Middle frontal gyrus (tissue), 1 donor: ENCODE data around the gene CBR1.
"Not testable (repeated sequence)": the region's sequence is repeated elsewhere in the genome, so short reads cannot be mapped to it uniquely, and the experiment has no call there.

ENCODE experiments used
- DNase-seq: peaks from one replicate; pipeline ENCODE4 v3.0.0-alpha.2; 2015; ENCODE audit warnings: low spot score; ENCODE audit errors: extremely low spot score

Gene CBR1

GRCh38 chr21:36048357-36048756, 21.5 kb upstream of the CBR1 start:
- DNase-seq: no peak

DNA sequence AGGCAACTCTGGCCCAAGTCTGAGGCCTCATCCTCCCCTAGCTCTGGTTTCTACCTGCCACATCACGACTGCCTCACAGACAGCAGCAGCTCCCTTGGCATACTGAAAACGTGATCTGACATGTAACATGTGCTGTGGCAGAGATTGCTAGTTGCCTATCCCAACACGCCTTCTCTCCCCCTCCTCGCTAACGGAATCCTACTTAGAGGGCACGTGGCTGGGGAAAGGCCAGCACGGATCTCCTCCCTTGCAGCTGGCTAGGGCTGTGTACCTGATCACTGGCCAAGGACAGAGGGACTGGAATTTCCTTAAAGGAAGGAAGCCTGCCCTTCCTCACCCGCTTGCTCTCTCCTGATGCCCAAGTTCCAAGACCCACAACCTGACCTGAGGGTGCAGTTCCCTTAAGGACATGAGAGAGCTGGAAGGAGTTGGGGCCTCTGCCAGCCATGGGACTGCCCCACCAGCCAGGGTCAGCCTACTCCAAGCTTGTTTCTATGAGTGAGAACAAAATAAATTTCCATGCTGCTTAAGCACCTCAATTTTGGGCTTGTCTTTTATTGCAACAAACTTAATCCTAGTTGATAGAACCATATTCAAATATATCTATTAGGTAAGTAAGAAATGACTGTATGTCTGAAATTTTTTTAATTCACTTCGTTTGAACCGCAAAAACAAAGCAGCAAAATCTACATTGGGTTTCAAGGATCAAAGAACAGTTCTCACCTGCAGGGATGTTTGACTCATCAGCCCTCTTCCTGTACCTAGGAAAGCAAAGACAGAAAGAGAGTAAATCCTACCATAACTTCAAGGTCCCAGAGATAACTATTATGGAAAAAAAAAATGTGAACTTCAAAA, 16.7 kb upstream of the CBR1 start:
- DNase-seq: no peak

DNA sequence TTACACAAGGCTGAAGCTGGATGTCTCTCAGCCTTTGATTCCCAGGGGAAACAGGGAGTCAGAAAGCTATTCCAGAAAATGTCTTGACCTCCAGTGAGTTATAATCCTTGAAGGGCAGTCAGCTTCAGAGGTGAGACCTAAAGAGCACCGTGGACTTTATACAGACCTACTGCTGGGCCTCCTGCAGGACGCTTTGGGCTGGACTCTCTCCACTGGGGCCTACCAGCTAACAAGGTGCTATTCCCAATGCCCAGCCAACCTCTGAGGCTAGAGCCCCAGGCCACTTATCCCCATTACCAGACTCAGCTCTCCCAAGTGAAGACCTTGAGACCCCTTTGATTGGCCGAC, 16.1 kb upstream of the CBR1 start:
- DNase-seq: no peak

DNA sequence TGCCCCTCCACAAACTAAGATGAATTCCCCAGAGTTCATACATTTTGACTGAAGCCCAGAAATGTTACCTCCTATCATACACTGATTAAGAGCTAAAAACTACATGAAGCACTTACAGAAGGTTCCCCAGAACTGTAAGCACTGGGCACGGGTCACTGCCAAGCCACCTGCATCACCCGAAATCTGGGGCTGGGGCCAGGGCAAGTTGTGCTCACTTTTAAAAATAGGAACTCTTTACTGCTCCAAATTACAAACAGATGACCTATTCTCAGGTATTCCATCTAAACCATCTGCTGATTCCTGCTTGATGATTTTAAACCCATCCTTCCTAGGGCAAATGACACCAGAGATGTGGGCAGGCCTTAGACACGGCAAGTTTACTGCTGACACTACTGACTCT, 14.3 kb upstream of the CBR1 start:
- no peak for DNase-seq

- no peak for DNase-seq
Observed at GRCh38 chr21:36059823-36060158, 10.0 kb upstream of the CBR1 start.

- peak; percentile 90 for DNase-seq
Observed at GRCh38 chr21:36060159-36060921, 9.5 kb upstream of the CBR1 start, which contains the start of gene SETD4. Gene SETD4 (minus strand): TSS chr21:36060526. CDS start chr21:36058888, 1,638 bp downstream.

DNA sequence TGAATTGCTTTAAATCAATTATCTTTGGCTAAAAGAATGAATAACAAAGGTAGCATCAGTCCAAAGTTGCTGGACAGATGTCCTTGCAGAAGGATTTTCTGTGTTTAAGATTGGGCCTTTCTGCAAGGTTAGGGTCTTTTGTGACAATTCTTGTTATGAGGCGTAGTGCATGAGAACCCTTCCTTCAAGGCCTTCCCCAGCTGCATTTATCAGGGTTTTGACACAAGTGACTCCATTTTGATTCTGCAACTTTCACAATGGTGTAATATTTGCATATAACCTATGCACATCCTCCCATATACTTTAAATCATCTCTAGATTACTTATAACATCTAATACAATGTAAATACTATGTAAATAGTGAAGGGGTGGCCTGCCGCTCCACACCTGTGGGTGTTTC, 8.4 kb upstream of the CBR1 start:
- no peak for DNase-seq

GRCh38 chr21:36063375-36064084, 6.3 kb upstream of the CBR1 start:
- DNase-seq: no peak

DNA sequence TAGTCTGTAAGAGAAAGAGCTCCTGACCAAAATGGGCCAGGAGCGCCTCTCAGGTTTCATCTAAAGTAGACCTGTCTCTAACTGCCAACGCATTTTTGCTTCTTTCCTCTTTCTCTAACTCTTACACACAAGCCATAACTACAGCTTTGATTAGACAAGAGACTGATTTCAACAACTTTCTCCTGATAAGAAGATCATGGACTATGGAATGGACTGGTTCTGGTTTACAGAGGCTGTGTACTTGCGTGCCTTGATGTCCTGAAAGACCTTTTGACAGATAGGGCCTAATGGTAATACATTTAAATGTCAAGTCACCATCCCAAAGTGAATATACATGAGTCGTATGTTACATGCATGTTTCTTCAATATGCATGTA, 5.8 kb upstream of the CBR1 start:
- DNase-seq: no peak

DNA sequence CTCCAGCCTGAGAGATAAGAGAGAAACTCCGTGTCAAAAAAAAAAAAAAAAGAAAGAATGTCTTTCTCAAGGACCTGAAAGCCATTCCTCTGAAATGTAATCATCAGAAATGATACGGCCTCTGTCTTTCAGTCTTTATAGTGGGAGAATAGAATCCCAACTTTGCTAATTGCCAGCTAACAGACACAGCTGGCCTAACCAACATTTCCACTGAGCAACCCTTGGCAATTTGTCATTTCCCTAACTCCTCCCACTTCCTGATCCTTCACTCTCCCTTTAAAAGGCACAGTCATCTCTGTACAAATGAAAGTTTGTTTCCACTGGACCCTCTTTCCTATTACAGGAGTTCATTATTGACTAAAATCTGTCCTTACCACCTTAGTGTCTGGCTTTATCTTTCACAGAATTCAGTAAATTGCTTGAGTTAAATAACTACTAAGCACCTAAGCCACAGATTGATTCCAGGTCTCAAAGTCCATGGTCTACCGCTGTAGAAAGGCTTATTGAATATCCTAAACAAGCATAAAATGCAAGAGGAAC, 4.3 kb upstream of the CBR1 start:
- no peak for DNase-seq

DNA sequence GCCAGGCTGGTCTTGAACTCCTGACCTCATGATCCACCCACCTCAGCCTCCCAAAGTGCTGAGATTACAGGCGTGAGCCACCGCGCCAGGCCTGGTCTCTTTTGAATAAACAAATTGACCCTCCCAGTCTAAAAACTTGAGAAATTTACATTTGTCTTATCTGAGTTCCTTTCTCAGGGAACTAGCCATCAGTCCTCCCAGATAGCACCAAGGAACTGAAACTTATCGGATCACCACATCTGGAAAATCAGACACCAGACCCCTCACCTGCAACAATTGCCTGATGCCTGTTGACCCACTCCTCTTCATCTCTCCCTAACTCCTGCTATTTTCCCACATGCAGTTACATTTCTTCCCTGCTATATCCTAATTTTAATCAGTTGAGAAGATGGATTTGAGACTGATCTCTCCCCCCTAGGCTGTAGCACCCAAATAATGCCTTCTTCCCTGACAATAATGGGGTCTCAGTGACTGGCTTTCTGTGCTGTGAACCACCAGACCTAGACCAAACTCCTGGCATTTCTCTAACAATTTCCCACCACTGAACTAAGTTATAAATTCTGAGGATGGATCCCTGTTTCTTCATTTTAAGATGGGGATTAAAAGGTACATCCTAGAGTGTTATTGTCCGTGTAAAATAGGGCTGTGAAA, 951 bp upstream of the CBR1 start:
- DNase-seq: no peak

- DNase-seq: no peak
Observed at GRCh38 chr21:36070999-36071398, 1.2 kb downstream of the CBR1 start.

- no peak for DNase-seq
Observed at GRCh38 chr21:36072453-36073162, 2.8 kb downstream of the CBR1 start.

DNA sequence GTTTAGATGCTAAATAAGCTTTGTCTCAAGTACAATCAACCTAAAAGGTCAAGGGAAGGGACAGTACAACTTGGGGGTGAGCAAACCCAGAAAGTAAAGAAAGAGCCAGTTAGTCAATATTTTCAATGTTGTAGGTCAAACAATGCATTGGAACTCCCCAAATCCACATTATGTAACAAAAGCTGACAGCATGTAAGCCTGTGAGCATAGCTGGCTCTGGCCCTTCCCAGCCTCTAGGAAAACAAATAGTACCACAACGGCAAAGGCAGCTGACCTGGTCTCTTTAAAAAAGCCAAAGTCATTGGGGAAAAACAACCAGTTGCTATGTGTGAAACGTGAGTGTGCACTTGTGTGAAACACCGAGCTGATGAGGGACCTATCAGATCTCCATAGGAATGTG, 3.4 kb downstream of the CBR1 start:
- no peak for DNase-seq

- DNase-seq: not testable (repeated sequence)
Observed at GRCh38 chr21:36073911-36074310, 4.1 kb downstream of the CBR1 start.

DNA sequence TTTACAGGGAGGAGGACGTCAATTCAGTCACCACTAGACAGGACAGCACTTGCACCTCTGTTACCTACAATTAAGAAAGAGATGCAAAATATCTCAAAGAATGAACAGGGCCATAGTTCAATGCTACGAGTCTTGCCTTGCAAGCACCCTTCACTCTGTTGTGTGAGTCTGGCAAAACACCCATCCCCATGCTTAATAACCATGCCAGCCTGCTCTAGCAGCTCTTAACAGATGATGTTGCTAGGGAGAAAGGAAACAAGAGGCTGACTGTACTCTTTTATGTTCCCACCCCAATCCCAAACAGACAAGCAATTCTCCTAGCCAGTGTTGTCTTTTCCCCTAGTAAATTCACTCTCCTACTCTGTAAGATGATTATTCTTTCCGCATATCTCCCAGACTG, 5.3 kb downstream of the CBR1 start:
- peak; percentile 65 for DNase-seq

- DNase-seq: no peak
Observed at GRCh38 chr21:36075953-36076352, 6.1 kb downstream of the CBR1 start.

DNA sequence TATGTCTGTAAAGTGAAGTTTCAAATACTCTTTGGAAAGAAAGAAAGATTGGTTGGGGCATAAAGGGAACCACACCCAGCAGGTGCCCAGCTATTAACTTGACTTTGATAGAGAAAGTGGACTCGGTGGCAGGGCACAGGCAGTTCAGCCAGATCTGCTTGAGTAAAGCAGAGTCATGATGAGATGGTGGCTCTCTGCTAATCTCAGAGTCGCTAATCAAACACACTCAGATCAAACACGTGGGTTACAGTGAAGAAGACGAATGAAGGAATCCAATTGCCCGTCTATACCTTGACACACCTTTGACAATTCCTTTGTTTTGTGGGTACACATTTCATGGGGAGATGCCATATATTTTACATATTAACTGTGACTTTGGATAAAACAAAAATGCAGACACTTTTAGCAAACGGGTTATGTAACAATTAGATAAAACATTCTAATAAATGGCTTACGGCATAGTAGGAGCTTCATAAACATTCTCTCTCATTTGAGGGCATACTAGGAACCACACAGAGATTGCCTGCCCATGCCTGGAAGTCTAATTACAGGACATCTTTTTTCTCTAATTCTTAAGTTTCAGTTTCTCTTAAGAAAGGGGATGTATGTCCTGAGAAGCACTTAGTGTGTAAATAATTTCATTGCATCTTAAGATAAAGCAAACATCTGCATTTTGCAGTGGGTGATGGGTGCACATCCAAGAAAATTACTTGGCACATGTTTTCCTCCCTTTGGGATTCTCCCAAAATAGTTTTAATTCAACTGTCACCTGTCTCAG, 7.2 kb downstream of the CBR1 start:
- DNase-seq: no peak

- DNase-seq: no peak
Observed at GRCh38 chr21:36077758-36078157, 7.9 kb downstream of the CBR1 start.

GRCh38 chr21:36079010-36079649, 9.3 kb downstream of the CBR1 start:
- DNase-seq: no peak
